ENCODE results near the gene ASPA. TPM values are rescaled to one million over a fixed set of nuclear protein-coding genes. Genes with fewer than 3 reads are reported as not detected.

The ASPA gene
- total RNA-seq, 1 donor from 2014 or later, result not detected

DNA sequence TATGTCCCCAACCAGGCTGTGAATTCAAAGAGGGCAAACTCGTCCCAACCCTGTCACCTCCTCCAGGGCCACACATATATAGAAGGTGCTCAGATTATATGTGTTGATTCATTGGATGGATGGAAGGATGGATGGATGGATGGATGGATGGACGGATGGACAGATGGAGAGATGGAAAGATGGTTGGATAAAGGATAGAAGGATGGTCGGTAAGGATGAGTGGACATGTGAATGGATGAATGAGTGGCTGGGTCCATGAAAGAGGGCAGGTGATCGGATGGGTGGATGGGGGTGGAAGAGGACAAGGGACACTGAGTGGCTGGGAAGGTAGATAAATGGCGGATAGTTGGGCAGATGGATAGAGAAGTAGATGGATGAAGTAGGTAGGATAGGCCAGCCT, 51.7 kb downstream of the ASPA start:
- DNase-seq (ENCODE audit: low read depth) (no peak), FAIRE-seq (no peak)
- Histone ChIP-seq H4K20me1 (ENCODE audit: insufficient read depth, low read length) (no peaks in the 10 kb centered on the region), H3K27me3 (ENCODE audit: insufficient read depth, low read length) (no peaks in the 10 kb centered on the region), H3K9me3 (ENCODE audit: insufficient read depth, low read depth, low read length) (no peaks in the 10 kb centered on the region), H3K4me1 (ENCODE audit: insufficient read depth, low read length) (peaks cover 6% of the 10 kb centered on the region), H3K4me3 (ENCODE audit: insufficient read depth, low read depth, low read length) (no peak overlapping the region), H3K4me2 (ENCODE audit: low read length) (no peak overlapping the region), H3K79me2 (ENCODE audit: insufficient read depth, low read length) (no peaks in the 10 kb centered on the region), H3K36me3 (ENCODE audit: insufficient read depth, low read length) (no peaks in the 10 kb centered on the region), H3K27ac (ENCODE audit: low read depth, low read length) (no peak overlapping the region), H3K9ac (ENCODE audit: low read length) (no peak overlapping the region), H2AFZ (ENCODE audit: low read depth, low read length) (no peak overlapping the region)
- no peak overlapping the region for H3K4me3 Mint-ChIP-seq (ENCODE audit: unreplicated experiment)
- no peaks in the 10 kb centered on the region for H3K4me1 Mint-ChIP-seq (ENCODE audit: low read depth, unreplicated experiment)
- H3K36me3 Mint-ChIP-seq (ENCODE audit: low read depth, unreplicated experiment), result no peaks in the 10 kb centered on the region
- no peak overlapping the region for H3K27ac Mint-ChIP-seq (ENCODE audit: unreplicated experiment)
- H3K27me3 Mint-ChIP-seq (ENCODE audit: low read depth, unreplicated experiment), result peaks cover 2% of the 10 kb centered on the region
- H3K9me3 Mint-ChIP-seq (ENCODE audit: unreplicated experiment), result no peaks in the 10 kb centered on the region
- TF ChIP-seq, protein P1, sequence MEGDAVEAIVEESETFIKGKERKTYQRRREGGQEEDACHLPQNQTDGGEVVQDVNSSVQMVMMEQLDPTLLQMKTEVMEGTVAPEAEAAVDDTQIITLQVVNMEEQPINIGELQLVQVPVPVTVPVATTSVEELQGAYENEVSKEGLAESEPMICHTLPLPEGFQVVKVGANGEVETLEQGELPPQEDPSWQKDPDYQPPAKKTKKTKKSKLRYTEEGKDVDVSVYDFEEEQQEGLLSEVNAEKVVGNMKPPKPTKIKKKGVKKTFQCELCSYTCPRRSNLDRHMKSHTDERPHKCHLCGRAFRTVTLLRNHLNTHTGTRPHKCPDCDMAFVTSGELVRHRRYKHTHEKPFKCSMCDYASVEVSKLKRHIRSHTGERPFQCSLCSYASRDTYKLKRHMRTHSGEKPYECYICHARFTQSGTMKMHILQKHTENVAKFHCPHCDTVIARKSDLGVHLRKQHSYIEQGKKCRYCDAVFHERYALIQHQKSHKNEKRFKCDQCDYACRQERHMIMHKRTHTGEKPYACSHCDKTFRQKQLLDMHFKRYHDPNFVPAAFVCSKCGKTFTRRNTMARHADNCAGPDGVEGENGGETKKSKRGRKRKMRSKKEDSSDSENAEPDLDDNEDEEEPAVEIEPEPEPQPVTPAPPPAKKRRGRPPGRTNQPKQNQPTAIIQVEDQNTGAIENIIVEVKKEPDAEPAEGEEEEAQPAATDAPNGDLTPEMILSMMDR (IDR thresholded peaks at IDR 0.05; ENCODE audit: insufficient read depth, low read depth, low read length), result no peak
- no peak for TF ChIP-seq EZH2 (IDR thresholded peaks at IDR 0.05; ENCODE audit: insufficient read depth, low read length)

DNA sequence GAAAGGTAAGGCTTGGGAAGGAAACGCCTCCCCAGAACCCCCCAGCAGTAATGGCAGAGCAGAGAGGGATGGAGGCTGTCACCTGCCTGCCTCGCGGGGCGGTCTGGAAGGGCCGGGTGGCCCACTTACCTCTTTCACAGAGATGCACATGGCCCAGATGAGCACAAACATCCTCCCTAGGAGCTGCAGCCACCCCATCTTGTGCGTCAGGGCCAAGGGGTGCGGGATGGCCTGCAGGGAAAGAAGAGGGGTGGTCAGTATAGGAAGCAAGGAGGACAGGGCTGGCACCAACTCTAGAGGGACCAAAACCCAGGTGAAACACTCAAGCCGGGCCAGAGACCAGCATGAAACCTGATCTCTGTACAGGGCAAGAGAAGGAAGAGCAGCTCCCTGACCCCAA, 52.1 kb downstream of the ASPA start:
- DNase-seq (ENCODE audit: low read depth), result no peak
- no peak overlapping the region for H3K27ac Mint-ChIP-seq (ENCODE audit: unreplicated experiment)
- Histone ChIP-seq H4K20me1 (ENCODE audit: insufficient read depth, low read length) (no peaks in the 10 kb centered on the region), H3K4me3 (ENCODE audit: insufficient read depth, low read depth, low read length) (no peak overlapping the region), H3K27me3 (ENCODE audit: insufficient read depth, low read length) (no peaks in the 10 kb centered on the region), H3K36me3 (ENCODE audit: insufficient read depth, low read length) (no peaks in the 10 kb centered on the region), H3K4me2 (ENCODE audit: low read length) (no peak overlapping the region), H3K27ac (ENCODE audit: low read depth, low read length) (no peak overlapping the region), H3K9ac (ENCODE audit: low read length) (no peak overlapping the region), H2AFZ (ENCODE audit: low read depth, low read length) (no peak overlapping the region), H3K9me3 (ENCODE audit: insufficient read depth, low read depth, low read length) (no peaks in the 10 kb centered on the region), H3K4me1 (ENCODE audit: insufficient read depth, low read length) (peaks cover 6% of the 10 kb centered on the region), H3K79me2 (ENCODE audit: insufficient read depth, low read length) (no peaks in the 10 kb centered on the region)
- H3K36me3 Mint-ChIP-seq (ENCODE audit: low read depth, unreplicated experiment), result no peaks in the 10 kb centered on the region
- no peaks in the 10 kb centered on the region for H3K4me1 Mint-ChIP-seq (ENCODE audit: low read depth, unreplicated experiment)
- peaks cover 2% of the 10 kb centered on the region for H3K27me3 Mint-ChIP-seq (ENCODE audit: low read depth, unreplicated experiment)
- no peak overlapping the region for H3K4me3 Mint-ChIP-seq (ENCODE audit: unreplicated experiment)
- no peak for TF ChIP-seq EZH2 (IDR thresholded peaks at IDR 0.05; ENCODE audit: insufficient read depth, low read length)
- TF ChIP-seq, protein P1 (IDR thresholded peaks at IDR 0.05; ENCODE audit: insufficient read depth, low read depth, low read length), result no peak
- no peaks in the 10 kb centered on the region for H3K9me3 Mint-ChIP-seq (ENCODE audit: unreplicated experiment)
- no peak for FAIRE-seq

DNA sequence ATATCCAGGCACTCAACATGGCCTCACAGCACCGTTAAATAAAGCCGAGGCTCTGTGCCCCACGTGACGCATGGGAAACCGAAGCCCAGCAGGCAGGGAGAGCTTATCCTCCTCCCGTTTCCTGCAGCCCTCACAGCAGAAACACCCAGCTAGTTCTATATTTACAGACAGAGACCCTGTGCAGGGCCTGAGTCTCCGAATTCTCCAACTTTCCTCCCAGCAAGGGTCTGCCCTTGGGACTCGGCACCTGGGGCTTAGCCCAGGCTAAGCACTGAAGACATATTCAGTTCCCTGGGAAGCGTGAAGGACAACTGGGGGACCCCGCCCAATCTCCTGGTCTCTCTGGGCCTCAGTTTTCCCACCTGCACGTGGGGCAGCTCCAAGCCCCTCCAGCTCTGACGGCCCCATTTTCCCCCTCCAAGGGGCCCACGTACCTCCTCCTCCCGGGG, 52.6 kb downstream of the ASPA start:
- Histone ChIP-seq H3K27me3 (ENCODE audit: insufficient read depth, low read length) (no peaks in the 10 kb centered on the region), H4K20me1 (ENCODE audit: insufficient read depth, low read length) (no peaks in the 10 kb centered on the region), H3K27ac (ENCODE audit: low read depth, low read length) (no peak overlapping the region), H3K9ac (ENCODE audit: low read length) (no peak overlapping the region), H3K4me3 (ENCODE audit: insufficient read depth, low read depth, low read length) (no peak overlapping the region), H3K79me2 (ENCODE audit: insufficient read depth, low read length) (no peaks in the 10 kb centered on the region), H3K36me3 (ENCODE audit: insufficient read depth, low read length) (no peaks in the 10 kb centered on the region), H3K4me2 (ENCODE audit: low read length) (peak overlapping the region; percentile 49), H3K9me3 (ENCODE audit: insufficient read depth, low read depth, low read length) (no peaks in the 10 kb centered on the region), H2AFZ (ENCODE audit: low read depth, low read length) (peak overlapping the region; percentile 9), H3K4me1 (ENCODE audit: insufficient read depth, low read length) (peaks cover 6% of the 10 kb centered on the region)
- TF ChIP-seq EZH2 (IDR thresholded peaks at IDR 0.05; ENCODE audit: insufficient read depth, low read length), result no peak
- TF ChIP-seq, protein P1 (IDR thresholded peaks at IDR 0.05; ENCODE audit: insufficient read depth, low read depth, low read length), result no peak
- Mint-ChIP-seq H3K4me3 (ENCODE audit: unreplicated experiment) (no peak overlapping the region), H3K4me1 (ENCODE audit: low read depth, unreplicated experiment) (no peaks in the 10 kb centered on the region), H3K36me3 (ENCODE audit: low read depth, unreplicated experiment) (no peaks in the 10 kb centered on the region), H3K27me3 (ENCODE audit: low read depth, unreplicated experiment) (peaks cover 6% of the 10 kb centered on the region), H3K9me3 (ENCODE audit: unreplicated experiment) (peaks cover 1% of the 10 kb centered on the region), H3K27ac (ENCODE audit: unreplicated experiment) (no peak overlapping the region)
- DNase-seq (ENCODE audit: low read depth) (no peak), FAIRE-seq (no peak)
